ENCODE data around the gene FRS3.
"Not testable (repeated sequence)": the region's sequence is repeated elsewhere in the genome, so short reads cannot be mapped to it uniquely, and the experiment has no call there.

FRS3 gene

DNA sequence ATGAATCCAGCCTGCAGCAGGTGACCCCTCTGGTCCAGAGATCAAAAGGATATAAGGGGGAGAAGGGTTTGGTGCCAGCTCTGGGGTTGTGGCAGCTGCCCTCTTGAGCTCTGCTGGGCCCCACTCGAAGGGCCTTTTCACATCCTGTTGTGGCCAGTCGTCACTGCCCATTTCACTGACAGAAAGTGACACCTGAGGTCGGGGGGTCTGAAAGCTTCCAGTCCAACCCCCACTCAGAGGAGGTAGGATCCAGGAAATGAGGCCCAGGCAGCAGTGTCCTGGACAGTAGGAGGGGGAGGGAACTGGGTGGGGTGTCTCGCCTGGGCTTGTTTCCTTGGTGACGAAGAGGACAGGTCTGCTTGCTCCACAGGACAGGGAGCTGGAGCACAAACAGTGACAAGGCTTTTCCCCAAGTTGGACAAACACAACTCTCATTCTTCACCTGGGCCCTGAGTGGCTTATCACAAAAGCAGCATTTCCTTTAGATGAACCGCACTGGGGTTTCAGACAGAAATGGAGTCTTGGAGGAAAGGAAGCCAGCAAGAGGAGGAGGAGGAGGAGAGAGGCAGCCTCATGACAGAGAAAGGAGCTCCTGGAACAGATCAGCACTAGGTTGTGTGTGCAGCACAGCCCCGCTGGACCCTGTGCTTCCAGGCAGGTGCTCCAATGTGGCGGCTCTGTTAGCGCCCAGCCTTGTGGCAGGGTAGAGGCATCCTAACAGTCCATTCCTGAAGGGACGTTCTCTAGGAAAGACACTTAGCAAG lies 11.0 kb downstream of the FRS3 start:
- no peak for DNase-seq

DNA sequence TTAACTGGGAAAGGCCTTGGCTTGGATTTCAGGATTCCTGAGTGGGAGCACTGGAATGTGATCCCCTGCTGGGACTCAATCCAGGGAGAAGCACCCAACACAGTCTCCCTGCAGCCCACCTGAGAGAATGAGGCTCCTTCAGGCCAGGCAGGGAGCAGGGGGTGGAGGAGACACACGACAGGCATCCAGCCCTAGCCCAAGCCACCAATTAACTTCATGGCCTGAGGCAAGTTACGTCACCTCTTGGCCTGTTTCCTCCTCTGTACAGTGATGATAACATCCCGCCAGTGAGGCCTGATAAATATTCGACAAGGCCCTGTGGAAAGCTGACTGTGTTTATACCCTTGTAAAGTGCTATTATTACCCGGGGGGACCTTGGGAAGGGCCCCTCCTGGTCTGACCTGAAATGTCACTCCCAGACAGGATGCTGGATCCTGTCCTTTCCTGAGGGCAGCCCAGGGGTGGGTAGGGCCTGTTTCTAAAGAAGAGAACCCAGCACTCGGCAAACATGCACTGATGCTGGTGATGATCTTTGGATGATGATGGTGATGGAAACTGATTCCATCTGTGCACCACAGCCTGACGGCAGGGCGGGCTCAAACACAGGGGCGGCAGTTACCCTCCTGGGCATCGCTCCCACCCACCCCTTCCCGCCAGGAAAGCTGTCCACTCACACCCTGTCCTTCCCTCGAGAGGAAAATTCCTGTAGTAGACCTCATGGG lies 12.4 kb downstream of the FRS3 start:
- DNase-seq, result no peak

DNA sequence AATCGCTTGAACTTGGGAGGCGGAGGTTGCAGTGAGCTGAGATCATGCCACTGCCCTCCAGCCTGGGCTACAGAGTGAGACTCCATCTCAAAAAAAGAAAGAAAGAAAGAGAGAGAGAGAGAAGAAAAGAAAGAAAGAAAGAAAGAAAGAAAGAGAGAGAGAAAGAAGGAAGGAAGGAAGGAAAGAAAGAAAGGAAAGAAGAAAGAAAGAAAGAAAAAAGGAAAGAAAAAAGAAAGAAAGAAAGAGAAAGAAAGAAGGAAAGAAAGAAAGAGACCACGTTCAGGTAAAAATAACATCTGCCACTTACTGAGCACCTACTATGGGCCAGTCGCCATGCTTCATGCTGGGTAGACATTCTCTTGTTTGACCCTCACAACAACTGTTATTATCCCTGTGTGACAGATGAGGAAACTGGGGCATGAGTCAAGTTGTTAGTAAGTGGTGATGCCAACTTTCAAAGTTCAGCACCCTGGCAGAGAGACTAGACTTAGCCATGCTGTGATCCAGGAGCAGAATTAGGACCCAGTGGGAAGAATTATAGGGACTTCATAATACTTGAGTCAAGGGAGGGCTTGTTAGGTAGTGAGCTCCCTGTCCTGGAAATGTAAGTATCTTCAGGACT lies 13.5 kb downstream of the FRS3 start:
- DNase-seq, result not testable (repeated sequence)

DNA sequence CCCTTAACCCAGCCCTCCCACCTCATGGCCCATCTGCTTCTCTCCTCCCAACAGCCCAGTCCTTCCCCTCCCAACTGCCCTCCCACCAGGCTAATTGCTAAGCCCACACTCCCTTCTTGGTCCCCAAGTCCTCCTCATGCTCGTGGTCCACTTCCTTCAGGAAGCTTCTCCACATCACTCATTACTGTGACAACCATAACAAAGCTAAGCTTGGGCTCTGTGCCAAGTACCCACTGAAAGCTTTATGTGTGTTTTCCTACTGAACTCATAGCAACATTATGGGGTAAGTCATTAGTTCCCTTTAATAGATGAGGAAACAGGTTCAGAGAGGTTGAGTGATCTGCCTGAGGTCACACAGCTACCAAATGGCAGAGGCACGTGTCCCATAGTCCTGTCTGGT lies 16.2 kb downstream of the FRS3 start:
- DNase-seq, result no peak

DNA sequence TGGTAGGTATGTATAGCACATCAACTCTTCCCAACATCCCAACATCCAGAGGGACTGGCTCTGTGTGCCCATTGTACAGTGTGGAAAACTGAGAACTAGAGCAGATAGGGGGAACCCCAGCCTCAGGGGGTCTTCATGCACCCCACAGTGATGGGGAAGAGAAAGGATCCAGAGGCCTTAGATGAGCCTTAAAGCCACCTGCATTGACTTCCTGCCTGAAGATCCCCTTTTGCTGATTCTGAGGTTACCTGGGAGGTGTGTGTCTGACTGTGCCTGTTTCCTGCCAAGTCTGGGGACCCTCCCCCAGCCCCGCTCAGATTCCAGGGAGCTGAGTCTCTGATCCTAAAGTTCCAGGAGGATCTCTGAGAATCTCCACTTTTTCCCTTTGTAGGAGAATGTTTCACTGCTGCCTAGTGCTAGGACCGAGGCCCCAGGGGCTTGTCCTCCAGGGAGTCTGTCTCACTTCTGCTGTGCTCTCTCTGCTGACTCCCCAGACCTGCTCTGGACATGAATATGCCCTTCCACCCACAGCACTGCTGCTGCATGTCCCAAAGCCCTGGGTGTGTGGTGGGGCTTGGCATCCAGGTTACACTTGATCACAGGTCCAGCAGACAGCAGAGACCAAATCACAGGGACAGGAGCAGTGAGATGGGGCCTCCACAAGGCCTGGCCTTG lies 19.7 kb downstream of the FRS3 start:
- DNase-seq, result no peak

DNA sequence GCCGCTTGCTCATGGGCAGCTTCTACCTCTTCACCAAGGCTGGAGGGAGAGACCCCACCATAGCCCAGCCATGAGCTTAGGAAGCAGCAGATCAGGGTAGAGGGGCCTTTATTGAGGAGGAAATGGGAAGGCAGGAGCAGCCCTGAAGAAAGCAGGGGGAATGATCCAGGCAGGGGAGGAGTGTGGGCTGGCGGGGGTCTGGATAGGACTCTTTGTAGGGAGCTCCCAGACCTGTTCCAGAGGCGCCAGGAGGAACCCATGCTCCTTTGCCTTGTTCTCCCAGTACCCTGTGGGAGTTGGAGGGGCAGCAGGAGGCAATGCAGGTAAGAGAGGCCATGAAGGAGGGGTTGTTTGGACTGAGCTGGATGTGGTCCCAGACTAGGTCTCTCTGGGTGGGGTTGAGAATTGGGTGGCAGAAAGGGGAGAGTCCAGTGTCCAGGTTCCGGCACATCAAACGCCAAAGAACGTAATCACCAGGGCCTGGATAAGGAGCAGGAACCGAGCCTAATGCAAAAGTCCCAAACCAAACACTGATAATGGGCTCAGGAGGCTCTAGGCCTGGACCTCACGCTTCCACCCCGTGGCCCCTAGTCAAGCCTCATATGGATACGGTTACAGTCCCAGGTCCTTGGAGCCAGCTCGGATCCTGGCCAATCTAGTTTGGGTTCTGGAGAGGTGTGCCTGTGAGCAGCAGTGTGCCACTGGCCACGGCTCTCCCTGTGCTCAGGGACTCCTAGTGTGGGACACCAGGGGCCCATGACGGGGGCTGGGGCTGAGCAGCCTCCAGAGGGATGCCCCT lies 20.4 kb downstream of the FRS3 start:
- no peak for DNase-seq

DNA sequence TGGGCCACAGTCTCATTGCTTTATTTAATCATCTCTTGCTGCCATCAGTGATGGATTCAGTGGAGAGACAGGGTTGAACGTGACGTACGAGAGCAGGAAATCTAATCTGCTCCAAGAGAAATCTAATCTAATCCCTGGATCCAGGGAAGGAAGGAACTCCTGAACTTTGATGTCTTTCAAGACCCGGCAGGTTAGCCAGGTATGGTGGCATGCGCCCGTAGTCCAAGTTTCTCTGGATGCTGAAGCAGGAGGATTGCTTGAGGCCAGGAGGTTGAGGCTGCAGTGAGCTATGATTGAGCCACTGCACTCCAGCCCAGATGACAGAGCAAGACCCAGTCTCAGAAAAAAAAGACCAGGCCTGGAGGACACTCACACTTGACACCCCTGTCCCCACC lies 21.1 kb downstream of the FRS3 start:
- no peak for DNase-seq

DNA sequence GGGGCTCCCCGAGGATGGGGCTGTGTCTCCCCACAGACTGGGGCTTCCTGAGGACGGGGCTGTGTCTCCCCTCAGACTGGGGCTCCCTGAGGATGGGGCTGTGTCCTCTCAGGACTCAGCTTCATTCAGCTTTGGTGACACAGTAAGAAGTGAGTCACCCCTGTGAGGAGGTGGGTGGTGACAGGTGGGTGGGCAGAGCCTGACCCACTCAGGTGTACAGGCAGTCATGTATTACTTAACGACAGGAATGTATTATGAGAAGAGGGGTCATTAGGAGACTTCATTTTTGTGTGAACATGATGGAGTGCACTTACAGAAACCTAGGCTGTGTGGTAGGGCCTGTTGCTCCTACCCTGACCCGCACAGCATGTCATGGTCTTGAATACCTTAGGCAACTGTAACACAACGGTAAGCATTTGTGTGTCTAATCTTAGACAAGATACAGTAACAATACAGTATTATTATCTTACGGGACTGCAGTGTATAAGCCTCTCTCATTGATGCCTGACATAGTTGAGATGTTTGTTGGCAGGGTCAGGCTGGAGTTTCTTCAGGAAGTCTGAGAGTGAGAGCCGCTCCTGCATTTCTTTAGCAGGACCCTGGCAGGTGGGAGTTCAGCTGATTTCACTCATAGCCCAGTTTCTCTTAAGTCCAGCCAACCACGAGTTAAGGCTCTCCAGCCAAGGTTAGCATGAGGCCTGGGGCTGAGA lies 21.6 kb downstream of the FRS3 start:
- no peak for DNase-seq

DNA sequence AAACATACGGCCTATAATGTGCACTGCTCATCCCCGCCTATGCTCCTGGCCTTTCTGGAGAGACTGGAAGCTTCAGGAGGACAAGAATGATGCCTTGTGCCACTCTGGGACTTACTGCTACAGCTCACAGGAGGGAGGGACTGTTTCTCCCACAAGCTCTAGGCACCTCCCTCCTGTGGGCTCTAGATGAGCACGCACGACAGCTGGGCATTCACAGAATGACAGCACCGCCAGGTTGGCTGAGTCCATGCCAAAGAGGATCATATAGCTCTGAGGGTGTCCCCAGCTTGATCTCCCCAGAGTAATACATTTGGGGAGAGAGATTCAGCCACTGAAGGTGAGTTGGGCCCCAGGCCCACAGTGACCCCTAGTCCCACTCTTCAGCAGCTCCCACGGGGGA lies 22.4 kb downstream of the FRS3 start:
- no peak for DNase-seq

DNA sequence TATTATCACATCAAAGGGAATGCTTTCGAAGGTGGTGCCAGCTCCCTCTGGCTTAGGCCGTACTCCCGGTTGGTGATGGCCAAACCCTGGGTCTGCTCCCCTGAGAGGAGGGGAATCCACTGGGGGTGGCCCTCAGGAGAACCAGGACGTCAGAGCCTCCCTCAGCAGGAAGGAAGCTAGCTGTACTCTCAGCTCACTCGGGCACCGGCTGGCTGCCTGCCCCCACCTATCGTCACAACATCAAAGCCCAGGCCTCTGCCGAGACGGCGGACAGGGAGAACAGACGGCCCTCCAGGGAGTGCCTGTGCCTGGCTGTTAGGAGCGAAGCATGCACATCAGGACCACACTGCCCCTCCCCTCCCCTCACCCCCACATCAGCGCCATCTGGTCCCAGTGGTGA lies 23.3 kb downstream of the FRS3 start:
- no peak for DNase-seq

DNA sequence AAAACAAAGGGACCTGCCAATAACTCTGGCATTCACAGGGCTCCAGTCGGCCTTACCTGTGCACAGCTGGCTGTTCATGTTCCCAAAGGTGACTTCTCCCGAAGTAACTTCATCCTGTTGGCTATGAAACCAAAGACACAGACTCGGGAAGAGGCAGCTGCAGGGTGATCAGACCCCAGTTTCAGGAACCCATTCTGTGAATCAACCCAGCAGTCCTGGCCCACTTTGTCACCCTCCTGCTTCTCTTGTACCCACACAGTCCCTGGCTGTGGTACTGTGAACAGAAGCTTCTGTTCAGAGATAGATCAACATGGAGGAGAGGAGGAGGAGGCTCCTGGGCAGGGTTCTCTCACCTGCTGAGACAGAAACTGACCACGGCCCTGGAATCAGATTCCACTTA lies 23.8 kb downstream of the FRS3 start:
- DNase-seq, result no peak

DNA sequence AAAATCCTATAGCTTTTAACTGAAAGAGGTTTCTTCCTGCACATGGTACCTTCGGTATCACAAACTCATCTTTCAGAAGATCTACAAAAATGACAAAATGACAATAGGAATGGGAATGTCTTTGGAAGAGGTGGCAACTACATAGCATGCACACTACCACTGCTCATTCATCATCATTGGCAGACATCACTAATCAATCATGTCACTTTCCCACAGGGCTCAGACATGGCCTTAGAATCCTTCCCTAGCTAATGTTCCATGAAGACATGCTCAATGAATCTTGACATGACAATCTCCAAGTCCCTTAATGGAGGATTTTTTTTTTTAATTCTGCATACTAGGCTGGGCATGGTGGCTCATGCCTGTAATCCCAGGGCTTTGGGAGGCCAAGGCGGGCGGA lies 29.3 kb downstream of the FRS3 start:
- DNase-seq, result no peak

DNA sequence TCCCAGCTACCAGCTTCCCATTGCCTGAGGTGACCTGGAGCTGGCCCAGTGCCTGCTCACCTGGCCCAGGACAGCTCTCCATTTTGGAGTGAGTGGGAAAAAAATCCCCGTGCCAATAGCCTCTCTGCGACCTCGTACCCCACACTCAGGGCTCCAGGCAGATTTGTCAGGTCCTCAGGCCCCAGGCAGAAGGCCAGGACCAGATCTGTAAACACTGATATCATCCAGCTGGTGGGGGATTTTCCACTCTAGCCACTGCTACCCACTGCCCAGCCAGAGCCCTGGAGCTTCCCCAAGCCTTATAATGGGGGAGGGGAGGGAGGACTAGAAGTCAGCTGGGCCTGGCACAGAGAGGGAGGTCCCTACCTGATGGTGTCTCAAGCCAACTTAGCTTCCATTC lies 31.2 kb downstream of the FRS3 start:
- no peak for DNase-seq

DNA sequence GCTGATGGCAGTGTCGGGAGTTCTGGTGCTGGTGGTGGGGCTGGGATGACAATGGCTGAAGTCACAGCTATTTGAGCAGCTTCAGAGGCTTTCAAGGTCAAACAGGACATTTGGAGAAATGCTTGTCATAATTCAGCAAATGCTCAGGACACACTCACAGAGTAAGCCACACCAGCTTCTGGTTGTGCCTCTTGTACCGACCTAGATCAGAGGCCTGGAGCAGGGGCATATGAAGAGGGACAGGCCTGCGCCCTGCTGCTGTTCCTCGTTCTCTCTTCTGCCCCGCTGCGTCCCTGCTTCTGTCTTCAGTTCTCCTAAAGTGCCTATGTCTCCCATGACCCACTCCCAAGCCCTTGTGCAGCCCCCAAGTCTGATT lies 31.6 kb downstream of the FRS3 start:
- DNase-seq, result no peak

DNA sequence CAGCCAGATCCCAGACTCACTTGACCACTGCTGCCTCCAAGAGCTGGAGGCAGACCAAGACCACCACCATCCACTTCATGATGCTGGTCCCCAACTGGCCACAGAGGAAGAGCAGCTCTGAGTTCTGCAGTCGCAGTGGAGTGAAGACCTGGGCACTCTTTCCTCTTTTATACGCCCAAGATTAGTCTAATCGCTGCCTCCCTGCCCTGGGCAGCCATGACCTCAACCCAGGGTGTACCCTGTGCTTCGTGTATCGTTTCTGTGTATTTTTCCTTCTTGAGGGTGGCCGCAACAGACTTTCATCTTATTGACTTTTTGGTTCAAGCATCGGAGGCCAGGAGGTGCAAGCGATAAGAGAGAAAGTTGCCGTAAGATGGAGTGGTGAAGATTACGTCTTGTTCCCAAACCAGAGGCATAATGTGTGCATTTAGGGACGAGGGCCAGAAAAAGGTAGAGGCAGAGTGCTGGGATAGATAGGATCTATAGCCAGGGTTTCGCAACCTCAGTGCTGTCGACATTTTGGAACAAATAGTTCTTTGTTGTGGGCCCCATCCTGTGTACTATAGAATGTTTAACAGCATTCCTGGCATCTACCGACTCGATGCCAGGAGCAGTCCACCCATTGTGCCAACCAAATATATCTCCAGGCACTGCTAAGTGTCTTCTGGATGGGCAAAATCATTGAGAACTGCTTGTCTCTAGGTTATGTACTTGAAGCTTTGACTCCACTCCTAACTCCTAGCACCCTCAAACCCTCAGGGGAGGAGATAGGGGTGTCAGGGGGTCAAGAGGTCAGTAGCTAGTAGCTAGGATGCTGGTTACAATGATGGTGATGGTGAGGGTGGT lies 32.2 kb downstream of the FRS3 start, which contains the start of gene PGC:
Gene PGC (minus strand): TSS at position 142 of the 846 bp plus-strand sequence. CDS start 63 bp downstream, at position 79.
- no peak for DNase-seq

DNA sequence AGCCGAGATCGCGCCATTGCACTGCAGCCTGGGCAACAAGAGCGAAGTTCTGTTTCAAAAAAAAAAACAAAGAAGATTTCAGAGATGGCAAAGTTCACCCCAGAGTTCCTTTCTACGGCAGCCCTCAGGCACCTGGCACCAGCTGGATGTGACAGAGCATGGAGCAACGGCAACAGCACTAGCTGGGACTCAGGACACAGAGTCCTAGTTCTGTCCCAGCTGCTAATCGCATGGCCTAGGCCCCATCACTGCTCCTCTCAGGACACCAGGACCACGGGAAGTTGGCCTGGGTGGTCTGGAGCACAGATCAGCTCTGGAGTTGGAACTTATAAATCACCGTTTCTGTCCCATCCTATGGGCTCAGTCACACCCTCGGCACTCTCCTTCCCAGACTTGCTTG lies 33.6 kb downstream of the FRS3 start:
- DNase-seq, result no peak

DNA sequence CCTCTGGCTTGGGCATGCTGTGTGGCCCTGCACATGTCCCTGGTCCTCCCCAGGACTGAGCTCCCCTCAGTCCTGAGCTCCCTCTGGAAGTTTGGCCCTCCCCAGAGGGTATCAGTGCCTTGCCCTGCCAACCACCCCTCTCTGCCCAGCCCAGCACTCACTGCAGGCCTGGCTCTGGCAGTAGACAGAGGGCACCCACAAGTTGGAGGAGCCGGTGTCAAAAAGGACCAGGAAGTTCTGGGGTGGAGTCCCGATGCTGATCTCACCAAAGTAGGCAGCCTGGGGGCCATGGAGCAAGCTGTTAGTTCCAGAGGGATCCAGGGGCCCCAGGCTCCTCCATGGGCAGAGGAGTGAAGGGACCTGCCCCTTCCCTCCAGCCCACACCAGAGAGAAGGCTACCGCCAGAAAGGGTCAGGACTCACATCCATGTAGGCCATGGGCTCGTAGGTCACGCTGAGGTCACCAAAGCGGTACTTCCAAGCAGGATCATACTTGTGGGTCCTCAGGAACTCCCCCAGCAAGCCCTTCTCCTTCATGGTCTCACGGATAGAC lies 35.4 kb downstream of the FRS3 start:
- DNase-seq, result no peak

DNA sequence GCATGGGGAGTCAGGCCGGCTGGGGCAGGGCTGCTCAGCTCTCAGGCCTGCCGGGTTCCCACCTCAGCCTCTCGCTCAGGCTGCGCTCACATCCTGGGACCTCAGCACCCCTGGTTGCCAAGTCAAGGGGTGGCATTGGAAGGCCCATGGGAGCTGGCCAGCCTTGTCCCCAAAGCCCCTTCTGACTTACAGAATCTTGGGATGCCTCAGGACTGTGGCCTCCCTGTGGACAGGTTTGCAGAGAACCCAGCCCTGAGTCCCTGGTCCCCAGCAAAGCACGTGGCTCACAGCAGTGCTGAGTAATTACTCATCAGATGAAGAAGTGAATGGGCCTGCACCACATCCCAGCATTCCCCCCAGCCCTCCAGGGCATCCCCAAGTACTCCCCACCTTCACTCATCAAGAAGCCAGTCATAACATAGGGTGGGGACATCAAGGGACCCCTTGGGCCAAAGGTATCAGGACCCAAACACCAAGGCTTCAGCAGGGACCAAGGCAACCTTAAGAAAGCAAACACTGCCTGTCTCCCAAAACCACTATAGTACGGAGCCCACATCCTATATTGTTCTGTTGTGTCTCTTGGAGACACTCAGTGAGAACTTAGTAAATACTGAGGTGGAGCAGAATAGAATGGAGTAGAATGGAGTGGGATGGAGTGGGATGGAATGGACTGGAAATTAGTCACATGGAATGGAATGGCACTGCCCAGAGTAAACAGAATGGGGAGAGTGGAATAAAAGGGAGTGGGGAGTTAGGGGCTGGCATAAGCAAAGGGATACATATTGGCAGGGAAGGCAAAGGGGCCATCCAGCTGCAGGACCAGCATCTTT lies 36.1 kb downstream of the FRS3 start:
- DNase-seq, result no peak

DNA sequence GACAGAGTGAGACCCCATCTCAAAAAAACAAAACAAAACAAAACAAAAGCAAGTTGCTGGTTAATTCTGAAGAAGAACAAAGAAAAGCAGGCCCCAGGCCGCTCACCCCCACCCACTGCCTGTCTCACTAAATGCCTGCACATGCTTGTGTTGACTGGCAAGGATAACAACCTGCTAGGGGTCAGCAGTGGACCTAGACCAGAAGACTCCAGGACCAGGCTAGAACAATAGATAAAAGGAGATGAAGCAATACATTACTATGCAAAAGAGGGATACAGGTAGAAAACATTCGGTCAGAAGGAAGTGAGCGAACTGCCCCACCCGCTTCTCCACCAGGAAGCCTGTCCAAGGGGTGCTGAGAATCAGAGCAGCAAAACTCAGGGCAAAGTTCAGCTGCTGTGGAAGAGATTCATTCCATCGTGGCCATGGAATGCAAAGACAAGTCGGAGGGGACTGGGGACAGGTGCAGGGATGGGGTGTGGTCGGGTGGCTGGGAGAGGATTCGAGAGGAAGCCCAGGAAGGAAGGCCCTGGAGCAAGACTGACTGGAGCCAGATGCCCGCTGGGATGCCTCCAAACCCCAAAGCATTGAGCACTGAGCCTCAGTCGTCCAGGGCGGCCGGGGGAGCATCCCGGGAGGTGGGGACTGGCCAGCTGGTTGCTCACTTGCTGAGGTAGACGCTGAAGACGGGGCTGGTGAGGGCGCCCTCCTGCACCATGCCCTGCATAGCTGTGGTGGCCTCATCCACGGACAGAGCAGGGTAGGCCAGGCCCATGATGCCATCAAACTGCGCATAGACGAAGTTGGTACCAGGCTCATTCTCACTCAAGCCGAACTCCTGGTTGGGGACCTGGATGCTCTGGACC lies 37.8 kb downstream of the FRS3 start:
- DNase-seq, result no peak

All from RPMI8226 (cell line).